KMS-11 (cell line): ENCODE measurements around the gene RUVBL2.
"Not testable (repeated sequence)": the region's sequence is repeated elsewhere in the genome, so short reads cannot be mapped to it uniquely, and the experiment has no call there.

Experiments used
- H2AFZ ChIP-seq: fragments of 200-600 bp; sonication (generic); 2 replicates; pipeline ENCODE4 v1.6.1; 2016; ENCODE audit warnings: antibody characterized with exemption, mixed run types, low read depth
- H3K27ac ChIP-seq: fragments of 200-600 bp; sonication (generic); 2 replicates; pipeline ENCODE4 v1.6.1; 2016; ENCODE audit warnings: mild to moderate bottlenecking, mixed run types
- H3K27me3 ChIP-seq: fragments of 200-600 bp; sonication (generic); 2 replicates; pipeline ENCODE4 v1.6.1; 2017; ENCODE audit warnings: mild to moderate bottlenecking, low read depth, mixed run types, moderate library complexity; ENCODE audit not compliant: insufficient read depth
- H3K36me3 ChIP-seq: fragments of 200-600 bp; sonication (generic); 2 replicates; pipeline ENCODE4 v1.6.1; 2017; ENCODE audit warnings: mild to moderate bottlenecking, mixed run types; ENCODE audit not compliant: insufficient read depth
- H3K4me1 ChIP-seq: fragments of 200-600 bp; sonication (generic); 2 replicates; pipeline ENCODE4 v1.6.1; 2016; ENCODE audit warnings: mild to moderate bottlenecking, low read depth, mixed run types; ENCODE audit not compliant: poor library complexity, severe bottlenecking
- H3K4me2 ChIP-seq: fragments of 200-600 bp; sonication (generic); 2 replicates; pipeline ENCODE4 v1.7.0; 2016; ENCODE audit warnings: mild to moderate bottlenecking, mixed run types
- H3K4me3 ChIP-seq: fragments of 200-600 bp; sonication (generic); IDR thresholded peaks from 2 replicates; pipeline ENCODE4 v1.6.1; 2017; ENCODE audit warnings: low read depth, low read length, mixed read lengths; ENCODE audit not compliant: insufficient read depth
- H3K79me2 ChIP-seq: fragments of 200-600 bp; sonication (generic); 2 replicates; pipeline ENCODE4 v1.6.1; 2016; ENCODE audit warnings: low read depth, mixed run types; ENCODE audit not compliant: insufficient read depth
- H3K9ac ChIP-seq: fragments of 200-600 bp; sonication (generic); 2 replicates; pipeline ENCODE4 v1.6.1; 2016; ENCODE audit warnings: mild to moderate bottlenecking, mixed run types
- H4K20me1 ChIP-seq: fragments of 200-600 bp; sonication (generic); 2 replicates; pipeline ENCODE4 v1.6.1; 2016; ENCODE audit warnings: mild to moderate bottlenecking, mixed run types; ENCODE audit not compliant: insufficient read depth
- CTCF ChIP-seq: fragments of 200-600 bp; sonication (generic); conservative IDR thresholded peaks from 2 replicates; pipeline ENCODE4 v1.6.1; 2017; ENCODE audit warnings: low read depth, mild to moderate bottlenecking, antibody characterized with exemption, low read length, moderate library complexity, mixed read lengths

The RUVBL2 gene

GRCh38 chr19:49039736-49040135 is 46.0 kb downstream of the RUVBL2 start:
- not testable (repeated sequence) for H2AFZ ChIP-seq, H3K9ac ChIP-seq, H3K27ac ChIP-seq, H3K79me2 ChIP-seq, H3K4me1 ChIP-seq, H3K4me2 ChIP-seq, H3K4me3 ChIP-seq, H3K36me3 ChIP-seq, H4K20me1 ChIP-seq
- peaks cover 56% of the 10 kb centered on the region for H3K27me3 ChIP-seq

DNA sequence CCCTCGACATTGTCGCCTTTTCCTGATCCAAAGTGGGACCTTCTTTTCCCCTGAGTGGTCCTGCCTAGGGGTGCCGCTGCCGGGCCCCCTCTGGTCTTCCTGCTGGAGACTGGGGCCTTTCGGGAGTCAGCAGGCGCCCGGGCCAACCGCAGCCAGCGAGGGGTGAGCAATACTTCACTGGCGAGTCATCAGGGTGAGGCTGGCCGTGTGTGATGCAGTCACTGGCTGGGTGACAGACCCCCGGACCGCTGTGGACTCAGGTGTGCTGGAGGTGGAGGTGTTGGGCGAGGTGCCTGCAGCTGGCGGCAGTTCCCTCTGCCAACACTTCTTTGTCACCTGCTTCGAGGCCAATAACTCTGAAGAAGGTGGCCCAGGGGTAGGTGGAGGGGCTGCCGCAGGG is 48.5 kb downstream of the RUVBL2 start:
- Histone ChIP-seq H3K4me2 (no peak overlapping the region), H3K4me1 (no peaks in the 10 kb centered on the region), H3K27ac (no peak overlapping the region), H3K4me3 (no peak overlapping the region), H2AFZ (no peak overlapping the region), H4K20me1 (no peaks in the 10 kb centered on the region), H3K27me3 (peaks cover 55% of the 10 kb centered on the region), H3K9ac (no peak overlapping the region), H3K36me3 (no peaks in the 10 kb centered on the region), H3K79me2 (no peaks in the 10 kb centered on the region)
- TF ChIP-seq CTCF: no peak

DNA sequence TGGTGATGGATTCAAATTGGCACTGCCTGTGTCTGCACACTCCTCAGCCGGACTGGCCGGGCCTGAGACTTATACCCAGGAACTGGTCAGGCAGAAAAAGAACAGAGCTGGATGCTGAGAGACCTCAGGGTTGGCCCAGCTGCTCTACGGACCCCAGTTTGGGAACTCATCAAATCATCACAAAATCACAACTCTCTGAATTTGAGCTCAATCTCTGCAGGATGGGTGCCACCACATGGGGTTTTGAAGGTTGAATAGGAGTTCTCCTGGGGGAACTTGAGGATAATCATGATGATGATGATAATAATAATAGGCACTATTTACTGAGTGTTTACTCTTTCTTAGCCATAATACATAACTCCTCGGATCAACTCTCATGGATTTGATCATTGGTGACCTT is 49.0 kb downstream of the RUVBL2 start:
- H3K4me3 ChIP-seq, H3K79me2 ChIP-seq, H3K9ac ChIP-seq, H3K4me1 ChIP-seq, H4K20me1 ChIP-seq, H3K27ac ChIP-seq, H3K36me3 ChIP-seq, H2AFZ ChIP-seq, H3K4me2 ChIP-seq: not testable (repeated sequence)
- peaks cover 53% of the 10 kb centered on the region for H3K27me3 ChIP-seq

GRCh38 chr19:49043548-49043947 is 49.9 kb downstream of the RUVBL2 start, which contains the start of gene CGB5:
Gene CGB5, plus strand, starts transcription at chr19:49043848. Its CDS starts 362 bp downstream, at chr19:49044210.
- H2AFZ ChIP-seq, H3K4me3 ChIP-seq, H4K20me1 ChIP-seq, H3K4me1 ChIP-seq, H3K36me3 ChIP-seq, H3K9ac ChIP-seq, H3K27ac ChIP-seq, H3K79me2 ChIP-seq, H3K4me2 ChIP-seq: not testable (repeated sequence)
- peaks cover 46% of the 10 kb centered on the region for H3K27me3 ChIP-seq

GRCh38 chr19:49049011-49049410 is 55.3 kb downstream of the RUVBL2 start, which contains the start of gene CGB8:
Gene CGB8, minus strand, starts transcription at chr19:49049111. Its CDS starts 372 bp downstream, at chr19:49048739.
- H4K20me1 ChIP-seq, H3K4me3 ChIP-seq, H3K9ac ChIP-seq, H3K36me3 ChIP-seq, H3K79me2 ChIP-seq, H3K4me1 ChIP-seq, H3K27ac ChIP-seq, H2AFZ ChIP-seq, H3K4me2 ChIP-seq: not testable (repeated sequence)
- H3K27me3 ChIP-seq: peaks cover 47% of the 10 kb centered on the region; the same call in 1 of the 2 replicates

DNA sequence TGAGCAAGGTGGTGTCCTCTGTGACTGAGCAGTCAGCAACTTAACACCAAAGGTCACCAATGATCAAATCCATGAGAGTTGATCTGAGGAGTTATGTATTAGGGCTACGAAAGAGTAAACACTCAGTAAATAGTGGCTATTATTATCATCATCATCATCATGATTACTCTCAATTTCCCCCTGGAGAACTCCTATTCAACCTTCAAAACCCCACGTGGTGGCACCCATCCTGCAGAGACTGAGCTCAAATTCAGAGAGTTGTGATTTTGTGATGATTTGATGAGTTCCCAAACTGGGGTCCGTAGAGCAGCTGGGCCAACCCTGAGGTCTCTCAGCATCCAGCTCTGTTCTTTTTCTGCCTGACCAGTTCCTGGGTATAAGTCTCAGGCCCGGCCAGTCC is 56.1 kb downstream of the RUVBL2 start:
- peaks cover 49% of the 10 kb centered on the region; the same call in 1 of the 2 replicates for H3K27me3 ChIP-seq
- not testable (repeated sequence) for H3K4me2 ChIP-seq, H3K27ac ChIP-seq, H3K36me3 ChIP-seq, H2AFZ ChIP-seq, H3K4me1 ChIP-seq, H3K9ac ChIP-seq, H3K4me3 ChIP-seq, H3K79me2 ChIP-seq, H4K20me1 ChIP-seq

- H2AFZ ChIP-seq, H3K4me2 ChIP-seq: not testable (repeated sequence)
Measured at GRCh38 chr19:49050376-49051033, 56.8 kb downstream of the RUVBL2 start.

More at GRCh38 chr19:49050376-49051033, 56.8 kb downstream of the RUVBL2 start:
- H3K4me3 ChIP-seq, H3K79me2 ChIP-seq, H3K4me1 ChIP-seq, H4K20me1 ChIP-seq, H3K36me3 ChIP-seq, H3K27ac ChIP-seq, H3K9ac ChIP-seq: not testable (repeated sequence)
- H3K27me3 ChIP-seq: peaks cover 52% of the 10 kb centered on the region
